HG02623 (cell line): ENCODE results near the gene RNF130.

Experiments used
- ATAC-seq: cut with Tn5 transposase; IDR thresholded peaks from one replicate; pipeline ENCODE4 v1.9.1; 2021; ENCODE audit warnings: moderate library complexity; ENCODE audit not compliant: unreplicated experiment

The RNF130 gene

GRCh38 chr5:180086816-180087399 is 15.3 kb upstream of the RNF130 start:
- ATAC-seq = no peak

GRCh38 chr5:180085837-180086236 is 14.3 kb upstream of the RNF130 start:
- no peak for ATAC-seq

GRCh38 chr5:180084638-180085561 is 13.3 kb upstream of the RNF130 start:
- no peak for ATAC-seq

GRCh38 chr5:180083529-180084060 is 12.0 kb upstream of the RNF130 start:
- ATAC-seq = no peak

GRCh38 chr5:180082633-180083420 is 11.3 kb upstream of the RNF130 start:
- no peak for ATAC-seq

- ATAC-seq = no peak
These were observed 9.9 kb upstream of the RNF130 start for GRCh38 chr5:180081481-180081880.

- ATAC-seq = no peak
These were observed 9.1 kb upstream of the RNF130 start for GRCh38 chr5:180080486-180081280.

- no peak for ATAC-seq
These were observed 8.3 kb upstream of the RNF130 start for GRCh38 chr5:180079702-180080466.

GRCh38 chr5:180078348-180078747 is 6.8 kb upstream of the RNF130 start:
- ATAC-seq = no peak

- no peak for ATAC-seq
These were observed 6.2 kb upstream of the RNF130 start for GRCh38 chr5:180077594-180078284.

- ATAC-seq = no peak
These were observed 4.1 kb upstream of the RNF130 start for GRCh38 chr5:180075703-180076102.

GRCh38 chr5:180074462-180074861 is 2.9 kb upstream of the RNF130 start:
- ATAC-seq = no peak

- ATAC-seq = no peak
These were observed 997 bp upstream of the RNF130 start for GRCh38 chr5:180072556-180072955.

GRCh38 chr5:180072256-180072548 is 643 bp upstream of the RNF130 start:
- no peak for ATAC-seq

- ATAC-seq = no peak
These were observed 616 bp downstream of the RNF130 start for GRCh38 chr5:180070756-180071530.

GRCh38 chr5:180069589-180070247 is 1.8 kb downstream of the RNF130 start:
- no peak for ATAC-seq

GRCh38 chr5:180068519-180069090 is 3.0 kb downstream of the RNF130 start:
- no peak for ATAC-seq

- ATAC-seq = no peak
These were observed 3.6 kb downstream of the RNF130 start for GRCh38 chr5:180067986-180068385.
